Kidney (tissue), 14 donors: ENCODE data around the gene ARF1. TPM values are rescaled to one million over a fixed set of nuclear protein-coding genes. Genes with fewer than 3 reads are reported as not detected.

ENCODE experiments used
- DNase-seq, 5 donors: peaks; one replicate each; pipeline ENCODE4 v3.0.0-alpha.2; 2013 to 2020
- FAIRE-seq: peaks from 2 replicates; lab custom pipeline; 2012; peaks lifted over from hg19 to GRCh38; lab: Jason Lieb, UNC
- H3K27ac ChIP-seq, 2 donors: one replicate each; pipeline ENCODE4 v1.7.0; 2013; ENCODE audit warnings: low read depth in 2 of 2, low read length in 2 of 2, inconsistent platforms in 1 of 2
- H3K27me3 ChIP-seq: one replicate; pipeline ENCODE4 v1.7.1; 2013; ENCODE audit warnings: low read length, inconsistent platforms; ENCODE audit not compliant: control insufficient read depth, insufficient read depth
- H3K36me3 ChIP-seq, 3 donors: one replicate each; pipeline versions ENCODE4 v1.7.0 to v1.7.1; 2013; ENCODE audit warnings: low read length in 3 of 3, control low read depth in 1 of 3, inconsistent platforms in 1 of 3; ENCODE audit not compliant: insufficient read depth in 3 of 3, control insufficient read depth in 2 of 3
- H3K4me1 ChIP-seq, 3 donors: one replicate each; pipeline versions ENCODE4 v1.7.0 to v1.7.1; 2013; ENCODE audit warnings: low read length in 3 of 3, inconsistent platforms in 1 of 3, low read depth in 1 of 3; ENCODE audit not compliant: control insufficient read depth in 2 of 3, insufficient read depth in 2 of 3
- H3K4me3 ChIP-seq, 3 donors: one replicate each; pipeline versions ENCODE4 v1.7.0 to v1.8.1; 2013; ENCODE audit warnings: low read length in 3 of 3, control low read depth in 1 of 3, inconsistent platforms in 1 of 3
- H3K9ac ChIP-seq, 3 donors: one replicate each; pipeline versions ENCODE4 v1.7.0 to v1.7.1; 2013; ENCODE audit warnings: low read length in 3 of 3, control low read depth in 1 of 3, inconsistent platforms in 1 of 3
- H3K9me3 ChIP-seq, 3 donors: one replicate each; pipeline versions ENCODE4 v1.7.0 to v1.7.1; 2013; ENCODE audit warnings: low read length in 3 of 3, control low read depth in 1 of 3, inconsistent platforms in 1 of 3; ENCODE audit not compliant: control insufficient read depth in 2 of 3, insufficient read depth in 1 of 3
- intact Hi-C: fragments of 100-400 bp; cut with DNase I; formaldehyde crosslinking; loops from one replicate; pipeline ENCODE4 v1.11.1; 2022
- polyA plus RNA-seq: library from polyadenylated mRNA; stranded (reverse); fragments of 350-450 nt; fragmentation: Illumina TruSeq; extraction: RNeasy Lipid Tissue Mini Kit (QIAGEN cat#74804); gene quantifications from one replicate; pipeline ENCODE4 v1.2.3, GENCODE V29; 2014; ENCODE audit warnings: low read depth, low replicate concordance; ENCODE audit not compliant: insufficient read depth
- total RNA-seq: library from RNA; stranded (reverse); fragmentation: NEBNext Ultra II Directional; extraction: Animal tissue kit (Norgen Biotek cat#: 25700); gene quantifications from one replicate; pipeline ENCODE4 v1.2.1, GENCODE V29; 2021
- TF ChIP-seq, protein P1 (sequence below): IDR thresholded peaks from 3 replicates; pipeline ENCODE4 v1.5.1; 2012; ENCODE audit warnings: mild to moderate bottlenecking, moderate library complexity, borderline replicate concordance; ENCODE audit not compliant: insufficient read depth; ENCODE audit errors: extremely low read depth
- donor health status: control.
- donor health status: control.
- donor health status: control.
- donor health status: control.
- donor health status: control.
- donor health status: DM: yes; HTN: yes; CAD: no.
- donor health status: Normal renal cell carcinoma (clear cell type).

Gene ARF1
- total and polyA plus RNA-seq, 2 donors from 2014 or later = 383 to 398 TPM

DNA sequence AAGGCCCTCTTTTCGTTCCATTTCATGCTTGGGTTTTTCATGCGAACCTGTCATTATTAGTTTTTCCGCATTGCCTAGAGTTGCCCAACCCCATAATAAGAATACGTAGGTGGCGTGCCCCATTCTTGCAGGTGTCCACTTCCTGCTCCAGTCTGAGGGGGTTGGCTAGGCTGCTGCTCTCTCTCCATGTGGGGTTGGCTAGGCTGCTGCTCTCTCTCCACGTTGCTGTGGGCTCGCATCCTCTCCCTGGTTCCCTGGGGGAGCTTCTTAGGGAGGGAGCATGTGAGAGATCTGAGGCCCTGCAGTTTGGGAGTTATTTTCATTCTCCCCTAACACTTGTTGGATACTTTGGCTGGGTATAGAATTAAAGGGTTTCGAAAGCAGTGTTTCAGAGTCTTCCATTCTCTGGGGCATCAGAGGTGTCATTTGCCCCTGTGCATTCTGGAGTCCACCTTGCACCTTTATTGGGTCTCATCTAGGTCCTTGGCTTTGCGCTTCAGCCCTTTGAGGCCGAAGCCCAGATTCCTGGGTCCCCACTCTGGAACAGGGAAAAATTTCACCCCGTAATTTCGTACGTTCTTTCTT, 12.0 kb downstream of the ARF1 start:
- FAIRE-seq = no peak

GRCh38 chr1:228095161-228095560, 12.7 kb downstream of the ARF1 start:
- Histone ChIP-seq H3K27me3 (no peaks in the 10 kb centered on the region), H3K9ac (no peak overlapping the region), H3K4me1 (peaks cover 0 to 18% (median 10%) of the 10 kb centered on the region in 3 donors), H3K4me3 (no peak overlapping the region), H3K27ac (no peak overlapping the region), H3K9me3 (peaks cover 0 to 8% (median 0%) of the 10 kb centered on the region in 3 donors), H3K36me3 (peaks cover 0 to 22% (median 18%) of the 10 kb centered on the region in 3 donors)
- TF ChIP-seq, protein P1, sequence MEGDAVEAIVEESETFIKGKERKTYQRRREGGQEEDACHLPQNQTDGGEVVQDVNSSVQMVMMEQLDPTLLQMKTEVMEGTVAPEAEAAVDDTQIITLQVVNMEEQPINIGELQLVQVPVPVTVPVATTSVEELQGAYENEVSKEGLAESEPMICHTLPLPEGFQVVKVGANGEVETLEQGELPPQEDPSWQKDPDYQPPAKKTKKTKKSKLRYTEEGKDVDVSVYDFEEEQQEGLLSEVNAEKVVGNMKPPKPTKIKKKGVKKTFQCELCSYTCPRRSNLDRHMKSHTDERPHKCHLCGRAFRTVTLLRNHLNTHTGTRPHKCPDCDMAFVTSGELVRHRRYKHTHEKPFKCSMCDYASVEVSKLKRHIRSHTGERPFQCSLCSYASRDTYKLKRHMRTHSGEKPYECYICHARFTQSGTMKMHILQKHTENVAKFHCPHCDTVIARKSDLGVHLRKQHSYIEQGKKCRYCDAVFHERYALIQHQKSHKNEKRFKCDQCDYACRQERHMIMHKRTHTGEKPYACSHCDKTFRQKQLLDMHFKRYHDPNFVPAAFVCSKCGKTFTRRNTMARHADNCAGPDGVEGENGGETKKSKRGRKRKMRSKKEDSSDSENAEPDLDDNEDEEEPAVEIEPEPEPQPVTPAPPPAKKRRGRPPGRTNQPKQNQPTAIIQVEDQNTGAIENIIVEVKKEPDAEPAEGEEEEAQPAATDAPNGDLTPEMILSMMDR = no peak
- intact Hi-C loops = no loop called here
- FAIRE-seq (no peak), DNase-seq (peak in 2 of 5 donors; percentile 18 to 33)

More for the DNA sequence above, 12.0 kb downstream of the ARF1 start:
- H3K27ac ChIP-seq = no peak overlapping the region
- H3K27me3 ChIP-seq = no peaks in the 10 kb centered on the region
- no peak overlapping the region for H3K4me3 ChIP-seq
- H3K9me3 ChIP-seq = peaks cover 0 to 8% (median 0%) of the 10 kb centered on the region in 3 donors
- TF ChIP-seq, protein P1 = no peak
- no peak overlapping the region for H3K9ac ChIP-seq
- H3K4me1 ChIP-seq = peaks cover 0 to 25% (median 17%) of the 10 kb centered on the region in 3 donors
- intact Hi-C loops = no loop called here
- peak in 2 of 5 donors; percentile 24 to 43 for DNase-seq
- peaks cover 0 to 21% (median 20%) of the 10 kb centered on the region in 3 donors for H3K36me3 ChIP-seq

DNA sequence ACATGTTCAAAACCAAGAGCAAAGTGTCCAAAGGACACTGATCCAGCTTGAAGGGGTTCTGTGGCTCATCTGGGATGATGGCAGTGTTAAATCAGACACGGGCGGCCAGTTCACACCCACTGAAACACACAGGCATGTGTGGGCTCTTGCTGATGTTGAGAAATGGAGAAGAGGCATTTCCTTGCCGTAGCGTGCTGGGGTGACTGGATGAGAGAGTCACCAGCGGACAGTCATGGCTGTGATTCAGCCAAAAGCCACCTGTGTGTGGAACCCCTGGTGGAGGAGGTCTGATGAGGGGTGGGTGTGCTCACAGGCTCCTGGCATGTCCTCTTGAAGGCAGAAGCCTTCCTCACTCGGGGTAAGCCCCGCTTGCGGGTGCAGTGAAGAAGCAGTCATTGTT, 13.4 kb downstream of the ARF1 start:
- Histone ChIP-seq H3K36me3 (peaks cover 0 to 25% (median 18%) of the 10 kb centered on the region in 3 donors), H3K9me3 (peaks cover 0 to 8% (median 0%) of the 10 kb centered on the region in 3 donors), H3K27ac (no peak overlapping the region), H3K4me3 (no peak overlapping the region), H3K4me1 (peaks cover 0 to 12% (median 7%) of the 10 kb centered on the region in 3 donors), H3K9ac (no peak overlapping the region), H3K27me3 (no peaks in the 10 kb centered on the region)
- peak in 2 of 5 donors; percentile 10 to 23 for DNase-seq
- no peak for FAIRE-seq
- intact Hi-C loops = no loop called here
- TF ChIP-seq, protein P1 = no peak
